PFSK-1 (cell line): ENCODE measurements around the gene ACTR5.

ENCODE experiments used
- FOXP2 ChIP-seq: optimal IDR thresholded peaks from 2 replicates; pipeline ENCODE3; 2011; ENCODE audit warnings: borderline replicate concordance, control low read depth, inconsistent platforms; ENCODE audit not compliant: insufficient read depth; ENCODE audit errors: extremely low read length, extremely low read depth
- POLR2AphosphoS5 ChIP-seq: IDR thresholded peaks from 2 replicates; pipeline ENCODE4 v1.6.1; 2012; ENCODE audit warnings: low read depth, mild to moderate bottlenecking, control low read depth, low read length, moderate library complexity
- REST ChIP-seq, 2 experiments: IDR thresholded peaks; 2 replicates each; pipeline versions ENCODE4 v1.6.1 to v1.8.0; 2011 to 2012; ENCODE audit warnings: low read depth in 2 of 2, low read length in 2 of 2, control low read depth in 1 of 2, inconsistent platforms in 1 of 2, mild to moderate bottlenecking in 1 of 2, moderate library complexity in 1 of 2; ENCODE audit not compliant: insufficient read depth in 1 of 2
- SIN3A ChIP-seq: IDR thresholded peaks from 2 replicates; pipeline ENCODE4 v1.6.1; 2012; ENCODE audit warnings: mild to moderate bottlenecking, low read length, moderate library complexity, borderline replicate concordance; ENCODE audit not compliant: insufficient read depth
- TAF1 ChIP-seq: IDR thresholded peaks from 2 replicates; pipeline ENCODE4 v1.6.1; 2012; ENCODE audit warnings: low read length, control low read depth, borderline replicate concordance; ENCODE audit not compliant: insufficient read depth

- TF ChIP-seq POLR2AphosphoS5 (no peak), REST (IDR thresholded peaks at IDR 0.05; ENCODE audit: insufficient read depth in 1 of 2, low read depth in 2 of 2, low read length in 2 of 2) (no peak), TAF1 (no peak), SIN3A (no peak), FOXP2 (no peak)
Observed at GRCh38 chr20:38754924-38755323, 6.7 kb downstream of the ACTR5 start.
